KOPT-K1 (cell line): ENCODE data around the gene PDZK1.
"Not testable (repeated sequence)": the region's sequence is repeated elsewhere in the genome, so short reads cannot be mapped to it uniquely, and the experiment has no call there.

Experiments
- H3K27ac ChIP-seq: fragments of 200-600 bp; sonication (generic); 2 replicates; pipeline ENCODE4 v1.5.1; 2016; ENCODE audit warnings: antibody characterized with exemption, mild to moderate bottlenecking, low read depth, low read length; ENCODE audit not compliant: poor library complexity, severe bottlenecking
- H3K36me3 ChIP-seq: fragments of 200-600 bp; sonication (generic); 2 replicates; pipeline ENCODE4 v1.5.1; 2017; ENCODE audit warnings: antibody characterized with exemption, mild to moderate bottlenecking, low read length, moderate library complexity; ENCODE audit not compliant: insufficient read depth
- H3K9me3 ChIP-seq: fragments of 200-600 bp; sonication (generic); 2 replicates; pipeline ENCODE4 v1.5.1; 2017; ENCODE audit warnings: antibody characterized with exemption, low read length, mild to moderate bottlenecking; ENCODE audit not compliant: insufficient read depth, poor library complexity, severe bottlenecking

Gene PDZK1

DNA sequence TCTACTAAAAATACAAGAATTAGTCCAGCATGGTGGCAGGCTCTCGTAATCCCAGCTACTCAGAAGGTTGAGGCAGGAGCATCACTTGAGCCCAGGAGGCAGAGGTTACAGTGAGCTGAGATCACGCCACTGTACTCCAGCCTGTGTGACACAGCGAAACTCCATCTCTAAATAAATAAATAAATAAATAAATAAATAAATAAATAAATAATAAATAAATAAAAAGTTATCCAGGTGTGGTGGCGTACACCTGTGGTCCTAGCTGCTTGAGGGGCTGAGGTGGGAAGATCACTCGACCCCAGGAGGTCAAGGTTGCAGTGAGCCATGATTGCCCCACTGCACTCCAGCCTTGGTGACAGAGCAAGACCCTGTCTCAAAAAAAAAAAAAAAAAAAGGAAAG lies 11.3 kb upstream of the PDZK1 start:
- H3K36me3 ChIP-seq, H3K27ac ChIP-seq, H3K9me3 ChIP-seq: not testable (repeated sequence)

GRCh38 chr1:145717833-145718232 lies 10.7 kb upstream of the PDZK1 start:
- Histone ChIP-seq H3K9me3 (no peaks in the 10 kb centered on the region), H3K27ac (no peak overlapping the region), H3K36me3 (no peaks in the 10 kb centered on the region)

DNA sequence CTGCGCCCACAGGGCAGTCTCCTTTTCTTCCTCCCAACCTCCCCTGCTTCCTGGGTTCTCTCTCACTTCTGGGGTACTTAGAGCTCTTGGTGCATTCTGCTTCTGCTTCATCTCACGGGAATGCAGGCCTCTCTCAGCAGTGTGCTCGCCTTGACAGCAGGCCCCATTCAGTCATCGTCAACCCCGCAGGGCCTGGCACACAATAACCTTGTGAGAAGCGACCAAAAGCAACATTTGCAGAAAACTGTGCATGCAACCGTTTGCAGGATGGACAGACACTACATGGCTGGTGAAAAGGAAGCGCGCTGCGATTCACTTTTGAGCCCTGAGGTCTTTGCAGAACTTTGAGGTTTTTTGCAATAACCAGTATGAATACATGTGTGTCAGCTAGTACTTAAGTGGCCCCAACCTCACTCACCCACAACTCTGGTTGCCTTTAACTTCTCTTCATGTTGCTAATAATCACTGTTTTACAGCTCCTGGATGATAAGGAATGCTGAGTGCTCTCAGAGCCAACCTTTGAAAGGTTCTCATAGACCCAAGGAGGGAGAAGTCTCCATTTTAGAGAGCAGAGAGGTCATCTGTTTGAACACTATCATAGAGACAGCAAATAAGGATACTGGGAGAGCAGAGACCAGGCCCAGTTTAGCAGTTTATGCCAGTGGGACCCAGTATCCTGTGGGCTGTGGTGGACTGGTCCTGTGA lies 9.6 kb upstream of the PDZK1 start:
- no peaks in the 10 kb centered on the region for H3K36me3 ChIP-seq
- H3K9me3 ChIP-seq: no peaks in the 10 kb centered on the region
- no peak overlapping the region for H3K27ac ChIP-seq

- H3K27ac ChIP-seq: no peak overlapping the region
- no peaks in the 10 kb centered on the region for H3K9me3 ChIP-seq
- no peaks in the 10 kb centered on the region for H3K36me3 ChIP-seq
These were observed 7.5 kb upstream of the PDZK1 start for GRCh38 chr1:145714524-145715111.

DNA sequence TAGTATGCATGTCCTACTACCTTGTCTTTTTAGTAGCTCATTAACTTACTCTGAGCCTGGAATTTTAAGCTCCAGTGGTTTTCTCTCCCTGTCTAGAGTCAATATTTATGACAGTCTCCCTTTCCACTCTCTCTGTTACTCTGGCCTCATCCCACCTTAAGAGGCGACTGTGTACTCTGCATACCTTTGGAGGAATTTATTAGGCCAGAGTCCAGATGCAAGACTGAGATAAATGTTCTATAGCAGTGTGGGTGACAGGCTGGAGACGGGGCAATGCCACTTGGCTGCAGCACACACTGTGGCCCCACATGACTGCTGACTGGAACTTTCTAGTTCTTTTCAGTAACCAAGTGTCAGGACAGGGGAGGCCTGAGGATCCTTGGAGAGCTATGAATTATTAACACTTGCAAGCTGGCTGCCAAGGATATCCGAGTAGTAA lies 4.1 kb upstream of the PDZK1 start:
- Histone ChIP-seq H3K36me3 (no peaks in the 10 kb centered on the region), H3K9me3 (no peaks in the 10 kb centered on the region), H3K27ac (no peak overlapping the region)

DNA sequence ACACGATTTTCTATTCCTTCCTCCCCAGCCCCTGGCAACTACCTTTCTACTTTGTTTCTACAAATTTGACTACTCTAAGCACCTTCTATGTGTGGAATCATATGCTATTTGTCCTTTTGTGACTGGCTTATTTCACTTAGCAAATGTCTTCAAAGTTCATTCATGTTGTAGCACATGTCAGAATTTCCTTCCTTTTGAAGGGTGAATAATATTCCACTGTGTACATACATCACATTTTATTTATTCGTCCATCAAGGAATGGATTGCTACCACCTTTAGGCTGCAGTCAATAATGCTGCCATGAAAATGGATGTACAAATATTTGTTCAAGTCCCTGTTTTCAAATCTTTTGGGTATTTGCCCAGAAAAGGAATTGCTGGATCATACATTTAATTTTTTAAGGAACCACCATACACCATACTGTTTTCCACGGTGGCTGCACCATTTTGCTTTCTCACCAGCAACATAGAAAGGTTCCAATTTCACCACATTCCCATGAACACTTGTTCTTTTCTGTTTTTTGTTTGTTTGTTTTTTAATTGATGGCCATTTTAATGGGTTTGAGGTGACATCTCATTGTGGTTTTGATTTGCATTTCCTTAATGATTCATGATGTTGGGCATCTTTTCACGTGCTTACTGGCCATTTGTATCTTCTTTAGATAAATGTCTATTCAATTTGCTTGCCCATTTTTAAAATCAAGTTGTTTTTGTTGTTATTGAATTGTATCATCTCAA lies 3.3 kb upstream of the PDZK1 start:
- no peak overlapping the region for H3K27ac ChIP-seq

GRCh38 chr1:145708063-145708462 lies 895 bp upstream of the PDZK1 start:
- Histone ChIP-seq H3K36me3 (no peaks in the 10 kb centered on the region), H3K9me3 (no peaks in the 10 kb centered on the region), H3K27ac (no peak overlapping the region)

More for the DNA sequence above, 3.3 kb upstream of the PDZK1 start:
- Histone ChIP-seq H3K36me3 (no peaks in the 10 kb centered on the region), H3K9me3 (no peaks in the 10 kb centered on the region)

GRCh38 chr1:145706086-145706664 lies 993 bp downstream of the PDZK1 start:
- Histone ChIP-seq H3K27ac (no peak overlapping the region), H3K36me3 (no peaks in the 10 kb centered on the region), H3K9me3 (no peaks in the 10 kb centered on the region)

GRCh38 chr1:145705622-145706021 lies 1.5 kb downstream of the PDZK1 start:
- Histone ChIP-seq H3K36me3 (no peaks in the 10 kb centered on the region), H3K9me3 (no peaks in the 10 kb centered on the region), H3K27ac (no peak overlapping the region)

DNA sequence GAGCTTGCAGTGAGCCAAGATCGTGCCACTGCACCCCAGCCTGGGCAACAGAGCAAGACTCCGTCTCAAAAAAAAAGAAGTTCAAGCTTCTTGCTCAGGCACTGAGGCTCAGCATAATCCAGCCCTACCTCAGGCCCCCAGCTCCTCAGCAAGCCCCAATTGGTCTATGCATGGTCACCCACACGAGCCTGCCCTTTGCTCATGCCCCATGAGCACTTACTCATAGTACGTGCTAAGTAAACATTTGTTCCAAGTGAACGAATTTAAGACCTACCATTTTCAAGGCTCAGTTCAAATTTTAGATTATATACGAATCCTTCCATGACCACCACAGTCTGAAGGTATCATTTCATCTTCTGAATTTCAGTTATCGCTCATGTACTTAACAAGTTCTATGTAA lies 4.3 kb downstream of the PDZK1 start:
- H3K36me3 ChIP-seq: no peaks in the 10 kb centered on the region
- H3K27ac ChIP-seq: no peak overlapping the region
- no peaks in the 10 kb centered on the region for H3K9me3 ChIP-seq

GRCh38 chr1:145702052-145702451 lies 5.1 kb downstream of the PDZK1 start:
- H3K36me3 ChIP-seq: no peaks in the 10 kb centered on the region
- no peak overlapping the region for H3K27ac ChIP-seq
- no peaks in the 10 kb centered on the region for H3K9me3 ChIP-seq

- no peak overlapping the region for H3K27ac ChIP-seq
- no peaks in the 10 kb centered on the region for H3K36me3 ChIP-seq
- H3K9me3 ChIP-seq: no peaks in the 10 kb centered on the region
These were observed 5.8 kb downstream of the PDZK1 start for GRCh38 chr1:145701306-145701862.

GRCh38 chr1:145696630-145696960 lies 10.6 kb downstream of the PDZK1 start:
- Histone ChIP-seq H3K27ac (no peak overlapping the region), H3K36me3 (no peaks in the 10 kb centered on the region), H3K9me3 (no peaks in the 10 kb centered on the region)

- Histone ChIP-seq H3K27ac (no peak overlapping the region), H3K36me3 (no peaks in the 10 kb centered on the region), H3K9me3 (no peaks in the 10 kb centered on the region)
These were observed 11.1 kb downstream of the PDZK1 start for GRCh38 chr1:145695821-145696629.
